ENCODE results near the gene RABGAP1L.

RABGAP1L gene

DNA sequence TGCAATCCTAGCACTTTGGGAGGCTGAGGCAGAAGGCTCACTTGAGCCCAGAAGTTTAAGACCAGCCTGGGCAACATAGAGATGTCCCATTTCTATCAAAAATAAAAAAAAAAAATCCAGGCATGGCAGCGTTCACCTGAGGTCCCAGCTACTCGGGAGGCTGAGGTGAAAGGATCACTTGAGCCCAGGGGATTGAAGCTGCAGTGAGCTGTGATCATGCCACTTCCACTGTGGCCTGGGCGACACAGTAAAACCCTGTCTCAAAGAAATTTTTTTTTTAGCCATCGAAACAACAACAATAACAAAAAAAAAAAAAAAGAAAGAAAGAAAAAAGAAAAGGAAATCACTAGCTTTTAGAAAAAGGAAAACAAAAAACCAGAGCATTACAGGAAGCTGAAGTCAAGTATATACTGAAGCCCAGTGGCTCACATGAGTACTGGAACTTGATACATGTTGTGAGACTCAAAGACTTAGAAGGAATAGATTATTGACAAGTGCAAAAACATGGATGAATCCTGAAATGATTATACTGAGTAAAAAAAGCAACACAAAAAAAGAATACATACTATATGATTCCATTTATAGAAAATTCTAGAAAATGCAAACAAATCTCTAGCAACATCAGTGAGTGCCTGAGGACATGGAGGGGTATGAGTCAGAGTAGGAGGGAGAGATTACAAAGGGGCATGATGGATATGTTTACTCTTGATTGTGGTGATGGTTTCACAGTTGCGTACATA lies 6.1 kb upstream of the RABGAP1L start:
- in situ Hi-C loops (cut with MboI; ENCODE audit: low sequenced_read_pairs, unreplicated experiment), result no loop called here
- no peak for DNase-seq (ENCODE audit: low spot score)
- TF ChIP-seq CTCF (IDR thresholded peaks at IDR 0.05; ENCODE audit: borderline replicate concordance, control extremely low read depth, extremely low read depth, insufficient read depth, missing control alignments), result no peak

- no peak for TF ChIP-seq CTCF (IDR thresholded peaks at IDR 0.05; ENCODE audit: borderline replicate concordance, control extremely low read depth, extremely low read depth, insufficient read depth, missing control alignments)
- in situ Hi-C loops (cut with MboI; ENCODE audit: low sequenced_read_pairs, unreplicated experiment), result no loop called here
- no peak for DNase-seq (ENCODE audit: low spot score)
These were observed 5.6 kb upstream of the RABGAP1L start for GRCh38 chr1:174153825-174154107.

DNA sequence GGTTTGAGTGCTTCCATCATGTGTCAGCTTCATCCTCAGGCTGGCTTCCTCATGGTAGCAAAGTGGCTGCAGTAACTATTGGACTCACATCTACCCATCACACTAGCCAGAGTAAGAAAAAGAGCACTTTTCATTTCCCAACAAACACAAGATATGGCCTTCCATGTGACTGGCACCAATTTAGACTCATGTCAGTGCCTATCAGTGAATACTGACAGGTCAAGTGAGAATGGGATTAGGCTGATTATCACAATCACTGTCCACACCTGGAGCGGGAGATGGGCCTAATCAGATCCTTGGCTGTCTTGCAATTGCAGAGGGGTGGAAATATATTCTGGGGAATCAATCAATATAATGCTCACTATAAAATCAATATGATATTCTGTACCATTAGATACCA lies 2.9 kb upstream of the RABGAP1L start:
- DNase-seq (ENCODE audit: low spot score), result no peak
- TF ChIP-seq CTCF (IDR thresholded peaks at IDR 0.05; ENCODE audit: borderline replicate concordance, control extremely low read depth, extremely low read depth, insufficient read depth, missing control alignments), result no peak

GRCh38 chr1:174157157-174157806 lies 2.0 kb upstream of the RABGAP1L start:
- TF ChIP-seq CTCF (IDR thresholded peaks at IDR 0.05; ENCODE audit: borderline replicate concordance, control extremely low read depth, extremely low read depth, insufficient read depth, missing control alignments), result no peak
- peak; percentile 67 for DNase-seq (ENCODE audit: low spot score)

More for the DNA sequence above, 2.9 kb upstream of the RABGAP1L start:
- in situ Hi-C loops (cut with MboI; ENCODE audit: low sequenced_read_pairs, unreplicated experiment), result no loop called here

GRCh38 chr1:174158767-174159251 lies 511 bp upstream of the RABGAP1L start:
- no peak for DNase-seq (ENCODE audit: low spot score)
- in situ Hi-C loops (cut with MboI; ENCODE audit: low sequenced_read_pairs, unreplicated experiment), result no loop called here
- no peak for TF ChIP-seq CTCF (IDR thresholded peaks at IDR 0.05; ENCODE audit: borderline replicate concordance, control extremely low read depth, extremely low read depth, insufficient read depth, missing control alignments)

More at GRCh38 chr1:174157157-174157806, 2.0 kb upstream of the RABGAP1L start:
- in situ Hi-C loops (cut with MboI; ENCODE audit: low sequenced_read_pairs, unreplicated experiment), result no loop called here

- in situ Hi-C loops (cut with MboI; ENCODE audit: low sequenced_read_pairs, unreplicated experiment), result no loop called here
- no peak for DNase-seq (ENCODE audit: low spot score)
These were observed 771 bp downstream of the RABGAP1L start for GRCh38 chr1:174160109-174160473.

More at GRCh38 chr1:174160109-174160473, 771 bp downstream of the RABGAP1L start:
- no peak for TF ChIP-seq CTCF (IDR thresholded peaks at IDR 0.05; ENCODE audit: borderline replicate concordance, control extremely low read depth, extremely low read depth, insufficient read depth, missing control alignments)

Data from GM13976 (cell line).